ENCODE measurements around the gene HS2ST1.

Gene HS2ST1

GRCh38 chr1:87106144-87106543, 191.7 kb downstream of the HS2ST1 start:
- Mint-ChIP-seq H3K27me3 (ENCODE audit: low read depth) (no peaks in the 10 kb centered on the region), H3K4me3 (no peak overlapping the region), H3K4me1 (peaks cover 11% of the 10 kb centered on the region), H3K36me3 (ENCODE audit: low read depth) (peaks cover 6% of the 10 kb centered on the region), H3K9me3 (peaks cover 3% of the 10 kb centered on the region), H3K27ac (no peak overlapping the region)
- TF ChIP-seq CTCF (IDR thresholded peaks at IDR 0.05; ENCODE audit: unreplicated experiment in 3 of 3), result no peak

- peaks cover 14% of the 10 kb centered on the region for H3K4me1 Mint-ChIP-seq
Observed at GRCh38 chr1:87106867-87107266, 192.4 kb downstream of the HS2ST1 start.

GRCh38 chr1:87108228-87108627, 193.8 kb downstream of the HS2ST1 start:
- H3K36me3 Mint-ChIP-seq (ENCODE audit: low read depth), result no peaks in the 10 kb centered on the region
- no peaks in the 10 kb centered on the region for H3K27me3 Mint-ChIP-seq (ENCODE audit: low read depth)
- no peak for TF ChIP-seq CTCF (IDR thresholded peaks at IDR 0.05; ENCODE audit: unreplicated experiment in 3 of 3)
- H3K4me3 Mint-ChIP-seq, result no peak overlapping the region
- no peaks in the 10 kb centered on the region for H3K9me3 Mint-ChIP-seq
- peaks cover 17% of the 10 kb centered on the region for H3K4me1 Mint-ChIP-seq
- no peak overlapping the region for H3K27ac Mint-ChIP-seq

More at GRCh38 chr1:87106867-87107266, 192.4 kb downstream of the HS2ST1 start:
- H3K27ac Mint-ChIP-seq, result no peak overlapping the region
- no peak for TF ChIP-seq CTCF (IDR thresholded peaks at IDR 0.05; ENCODE audit: unreplicated experiment in 3 of 3)
- H3K9me3 Mint-ChIP-seq, result no peaks in the 10 kb centered on the region
- no peaks in the 10 kb centered on the region for H3K36me3 Mint-ChIP-seq (ENCODE audit: low read depth)
- H3K4me3 Mint-ChIP-seq, result no peak overlapping the region
- H3K27me3 Mint-ChIP-seq (ENCODE audit: low read depth), result no peaks in the 10 kb centered on the region

- Mint-ChIP-seq H3K27ac (no peak overlapping the region), H3K4me1 (peaks cover 15% of the 10 kb centered on the region), H3K4me3 (no peak overlapping the region), H3K9me3 (no peaks in the 10 kb centered on the region), H3K27me3 (ENCODE audit: low read depth) (no peaks in the 10 kb centered on the region), H3K36me3 (ENCODE audit: low read depth) (no peaks in the 10 kb centered on the region)
- TF ChIP-seq CTCF (IDR thresholded peaks at IDR 0.05; ENCODE audit: unreplicated experiment in 3 of 3), result no peak
Observed at GRCh38 chr1:87108814-87109411, 194.5 kb downstream of the HS2ST1 start.

- Mint-ChIP-seq H3K27ac (peak overlapping the region; percentile 54 to 74 (median 70)), H3K27me3 (ENCODE audit: low read depth) (no peaks in the 10 kb centered on the region), H3K36me3 (ENCODE audit: low read depth) (no peaks in the 10 kb centered on the region), H3K4me1 (peaks cover 15% of the 10 kb centered on the region), H3K9me3 (no peaks in the 10 kb centered on the region), H3K4me3 (no peak overlapping the region)
- no peak for TF ChIP-seq CTCF (IDR thresholded peaks at IDR 0.05; ENCODE audit: unreplicated experiment in 3 of 3)
Observed at GRCh38 chr1:87111659-87112371, 197.4 kb downstream of the HS2ST1 start.

GRCh38 chr1:87113313-87113712, 198.9 kb downstream of the HS2ST1 start:
- Mint-ChIP-seq H3K36me3 (ENCODE audit: low read depth) (no peaks in the 10 kb centered on the region), H3K27me3 (ENCODE audit: low read depth) (no peaks in the 10 kb centered on the region), H3K4me3 (no peak overlapping the region)

More at GRCh38 chr1:87113313-87113712, 198.9 kb downstream of the HS2ST1 start:
- Mint-ChIP-seq H3K9me3 (no peaks in the 10 kb centered on the region), H3K4me1 (peaks cover 15% of the 10 kb centered on the region), H3K27ac (no peak overlapping the region)
- no peak for TF ChIP-seq CTCF (IDR thresholded peaks at IDR 0.05; ENCODE audit: unreplicated experiment in 3 of 3)
